ENCODE results near the gene POU4F2.

DNA sequence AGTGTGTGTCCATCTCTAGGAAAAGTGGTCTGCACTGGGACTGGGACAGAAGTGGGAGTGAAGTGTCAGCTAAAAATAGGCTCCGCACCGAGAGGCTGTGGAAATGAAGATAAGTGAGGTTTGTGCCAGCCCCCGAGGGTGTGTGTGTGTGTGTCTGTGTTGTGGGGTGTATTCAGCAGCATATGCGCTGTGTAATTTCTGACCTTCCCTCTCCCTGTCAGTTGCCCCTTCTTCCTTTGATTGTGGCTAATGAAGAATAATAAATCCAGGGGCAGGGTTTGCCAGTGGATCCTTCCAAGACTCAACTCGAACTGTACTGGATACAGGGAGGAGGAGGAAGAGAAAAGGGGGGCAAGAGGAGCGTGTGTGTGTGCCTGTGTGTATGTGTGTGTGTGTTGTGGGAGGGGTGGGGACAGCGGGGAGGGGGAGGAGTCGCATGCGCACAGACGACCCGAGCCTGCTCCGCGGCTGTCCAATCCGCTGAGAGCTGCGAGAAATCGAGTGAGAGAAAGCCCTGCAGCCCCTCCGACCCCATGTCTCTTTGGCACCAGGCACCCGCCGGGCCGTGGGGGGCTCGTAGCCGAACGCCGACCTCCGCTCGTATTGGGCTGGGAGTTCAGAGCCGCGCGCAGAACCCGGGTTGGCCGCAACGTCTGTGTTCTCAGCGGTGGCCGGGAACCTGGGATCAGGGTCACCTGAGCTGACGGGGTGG lies 916 bp upstream of the POU4F2 start:
- TF ChIP-seq POLR2A (IDR thresholded peaks at IDR 0.05) = no peak
- TF ChIP-seq, protein P1, sequence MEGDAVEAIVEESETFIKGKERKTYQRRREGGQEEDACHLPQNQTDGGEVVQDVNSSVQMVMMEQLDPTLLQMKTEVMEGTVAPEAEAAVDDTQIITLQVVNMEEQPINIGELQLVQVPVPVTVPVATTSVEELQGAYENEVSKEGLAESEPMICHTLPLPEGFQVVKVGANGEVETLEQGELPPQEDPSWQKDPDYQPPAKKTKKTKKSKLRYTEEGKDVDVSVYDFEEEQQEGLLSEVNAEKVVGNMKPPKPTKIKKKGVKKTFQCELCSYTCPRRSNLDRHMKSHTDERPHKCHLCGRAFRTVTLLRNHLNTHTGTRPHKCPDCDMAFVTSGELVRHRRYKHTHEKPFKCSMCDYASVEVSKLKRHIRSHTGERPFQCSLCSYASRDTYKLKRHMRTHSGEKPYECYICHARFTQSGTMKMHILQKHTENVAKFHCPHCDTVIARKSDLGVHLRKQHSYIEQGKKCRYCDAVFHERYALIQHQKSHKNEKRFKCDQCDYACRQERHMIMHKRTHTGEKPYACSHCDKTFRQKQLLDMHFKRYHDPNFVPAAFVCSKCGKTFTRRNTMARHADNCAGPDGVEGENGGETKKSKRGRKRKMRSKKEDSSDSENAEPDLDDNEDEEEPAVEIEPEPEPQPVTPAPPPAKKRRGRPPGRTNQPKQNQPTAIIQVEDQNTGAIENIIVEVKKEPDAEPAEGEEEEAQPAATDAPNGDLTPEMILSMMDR (IDR thresholded peaks at IDR 0.05) = no peak

Data from ovary (tissue), 3 donors.